ENCODE measurements around the gene RBM4B.

- TF ChIP-seq CTCF (IDR thresholded peaks at IDR 0.05) (no peak), POLR2A (IDR thresholded peaks at IDR 0.05) (no peak)
Observed at GRCh38 chr11:66637557-66638176, 40.0 kb downstream of the RBM4B start.
